ENCODE data around the gene PRDX5. TPM values are rescaled to one million over a fixed set of nuclear protein-coding genes. Genes with fewer than 3 reads are reported as not detected.
A peak's percentile ranks its signal among the peaks of the same experiment; 100 is the strongest.

The PRDX5 gene
- total RNA-seq, 2 experiments from 2014 or later: 177 to 217 TPM

DNA sequence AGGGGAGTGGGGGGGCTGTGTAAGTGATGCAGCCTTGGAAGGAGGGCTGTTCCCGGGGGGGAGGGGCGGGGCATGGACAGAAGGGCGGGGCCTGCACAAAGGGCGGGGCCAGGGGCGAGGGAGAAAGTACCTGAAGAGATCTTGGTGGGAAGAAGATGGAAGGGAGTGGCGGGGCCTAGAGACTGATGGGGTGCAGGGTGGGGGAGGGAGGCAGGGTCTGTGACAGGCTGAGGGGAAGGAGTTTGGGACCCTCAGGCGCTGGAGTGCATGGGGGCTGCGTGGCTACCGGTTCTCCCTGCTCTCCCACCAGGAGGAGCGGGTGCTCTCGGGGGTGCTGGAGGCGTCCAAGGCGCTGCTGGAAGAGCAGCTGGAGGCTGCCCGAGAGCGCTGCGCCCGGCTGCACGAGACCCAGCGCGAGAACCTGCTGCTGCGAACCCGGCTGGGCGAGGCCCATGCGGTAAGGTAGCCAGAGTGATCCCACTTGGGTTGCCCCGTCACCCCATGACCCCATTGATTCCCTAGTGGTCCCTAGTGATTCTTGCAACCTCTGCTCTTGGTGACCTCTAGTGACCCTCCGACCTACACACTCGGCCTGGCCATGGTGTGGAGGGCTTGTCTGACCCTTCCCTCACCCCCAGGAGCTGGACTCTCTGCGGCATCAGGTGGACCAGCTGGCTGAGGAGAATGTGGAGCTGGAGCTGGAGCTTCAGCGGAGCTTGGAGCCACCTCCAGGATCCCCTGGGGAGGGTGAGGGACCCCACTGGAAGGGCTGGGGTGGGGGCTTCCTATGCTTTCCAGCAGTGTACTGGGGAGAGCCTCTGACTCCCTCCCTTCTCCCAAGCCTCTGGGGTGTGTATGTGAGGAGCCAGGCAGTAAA is 25.2 kb downstream of the PRDX5 start:
- H2AFZ ChIP-seq (ENCODE audit: low read length): no peak overlapping the region
- no peaks in the 10 kb centered on the region for H4K20me1 ChIP-seq (ENCODE audit: insufficient read depth, low read length)
- H3K4me1 ChIP-seq (ENCODE audit: insufficient read depth, low read length, poor library complexity, severe bottlenecking): peaks cover 35% of the 10 kb centered on the region
- CTCF ChIA-PET (ENCODE audit: unreplicated experiment): interaction anchor here (1.0 to 1.2 kb wide), 2 partner anchors 25 to 345 kb away, joined by 3 to 12 read pairs; partner anchors contain the start of genes PRDX5 and TRMT112
- no peak for DNase-seq (ENCODE audit: low spot score)
- intact Hi-C loops (cut with micrococcal nuclease; ENCODE audit: unreplicated experiment): loop anchor here (1.0 kb wide), 1 partner anchor 12 kb away; no protein-coding TSS in a partner anchor
- no peaks in the 10 kb centered on the region for H3K9me3 ChIP-seq (ENCODE audit: low read length)
- peaks cover 10% of the 10 kb centered on the region; the same call in 1 of the 2 replicates for H3K79me2 ChIP-seq (ENCODE audit: insufficient read depth, low read depth, low read length)
- no TSS peak for BruUV-seq (replicated peaks)
- no peak overlapping the region for H3K27ac ChIP-seq (ENCODE audit: low read depth, low read length, poor library complexity, severe bottlenecking)
- POLR2A ChIA-PET: interaction anchor here (0.6 to 3.6 kb wide), 2 partner anchors 26 to 158 kb away, joined by 3 to 22 read pairs; partner anchors contain the start of genes PRDX5 and TRMT112
- H3K9me2 ChIP-seq (ENCODE audit: insufficient read depth, low read length): no peaks in the 10 kb centered on the region
- H3K4me2 ChIP-seq (ENCODE audit: low read length): peak overlapping the region; percentile 90; the same call in 1 of the 2 replicates
- peak overlapping the region; percentile 50 for H3K4me3 ChIP-seq (ENCODE audit: low read depth, low read length, poor library complexity, severe bottlenecking)
- TF ChIP-seq, protein P1, sequence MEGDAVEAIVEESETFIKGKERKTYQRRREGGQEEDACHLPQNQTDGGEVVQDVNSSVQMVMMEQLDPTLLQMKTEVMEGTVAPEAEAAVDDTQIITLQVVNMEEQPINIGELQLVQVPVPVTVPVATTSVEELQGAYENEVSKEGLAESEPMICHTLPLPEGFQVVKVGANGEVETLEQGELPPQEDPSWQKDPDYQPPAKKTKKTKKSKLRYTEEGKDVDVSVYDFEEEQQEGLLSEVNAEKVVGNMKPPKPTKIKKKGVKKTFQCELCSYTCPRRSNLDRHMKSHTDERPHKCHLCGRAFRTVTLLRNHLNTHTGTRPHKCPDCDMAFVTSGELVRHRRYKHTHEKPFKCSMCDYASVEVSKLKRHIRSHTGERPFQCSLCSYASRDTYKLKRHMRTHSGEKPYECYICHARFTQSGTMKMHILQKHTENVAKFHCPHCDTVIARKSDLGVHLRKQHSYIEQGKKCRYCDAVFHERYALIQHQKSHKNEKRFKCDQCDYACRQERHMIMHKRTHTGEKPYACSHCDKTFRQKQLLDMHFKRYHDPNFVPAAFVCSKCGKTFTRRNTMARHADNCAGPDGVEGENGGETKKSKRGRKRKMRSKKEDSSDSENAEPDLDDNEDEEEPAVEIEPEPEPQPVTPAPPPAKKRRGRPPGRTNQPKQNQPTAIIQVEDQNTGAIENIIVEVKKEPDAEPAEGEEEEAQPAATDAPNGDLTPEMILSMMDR (conservative IDR thresholded peaks at IDR 0.05; ENCODE audit: low read length): no peak
- TF ChIP-seq EZH2phosphoT487 (IDR thresholded peaks at IDR 0.05; ENCODE audit: borderline replicate concordance, low read depth, low read length): no peak
- H3K36me3 ChIP-seq (ENCODE audit: insufficient read depth, low read length): peaks cover 32% of the 10 kb centered on the region

DNA sequence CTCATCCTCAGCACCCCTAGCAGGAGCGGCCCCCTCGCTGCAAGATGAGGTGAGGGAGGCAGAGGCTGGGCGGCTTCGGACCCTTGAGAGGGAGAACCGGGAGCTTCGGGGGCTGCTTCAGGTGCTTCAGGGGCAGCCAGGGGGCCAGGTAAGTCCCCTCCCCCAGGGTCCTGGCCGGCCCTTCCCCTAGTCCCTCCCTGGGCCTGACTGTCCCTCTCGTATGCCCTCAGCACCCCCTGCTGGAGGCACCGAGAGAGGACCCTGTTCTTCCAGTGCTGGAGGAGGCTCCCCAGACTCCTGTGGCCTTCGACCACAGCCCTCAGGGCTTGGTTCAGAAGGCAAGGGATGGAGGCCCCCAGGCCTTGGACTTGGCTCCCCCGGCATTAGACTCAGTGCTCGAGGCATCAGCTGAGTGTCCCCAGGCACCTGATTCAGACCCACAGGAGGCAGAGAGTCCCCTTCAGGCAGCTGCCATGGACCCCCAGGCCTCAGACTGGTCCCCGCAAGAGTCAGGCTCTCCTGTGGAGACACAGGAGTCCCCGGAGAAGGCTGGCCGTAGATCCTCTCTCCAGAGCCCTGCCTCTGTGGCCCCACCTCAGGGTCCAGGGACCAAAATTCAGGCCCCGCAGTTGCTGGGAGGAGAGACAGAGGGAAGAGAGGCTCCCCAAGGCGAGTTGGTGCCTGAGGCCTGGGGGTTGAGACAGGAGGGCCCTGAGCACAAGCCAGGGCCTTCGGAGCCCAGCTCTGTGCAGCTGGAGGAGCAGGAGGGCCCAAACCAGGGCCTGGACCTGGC is 26.0 kb downstream of the PRDX5 start:
- DNase-seq (ENCODE audit: low spot score): no peak
- H3K9me2 ChIP-seq (ENCODE audit: insufficient read depth, low read length): no peaks in the 10 kb centered on the region
- CTCF ChIA-PET (ENCODE audit: unreplicated experiment): no interaction called here
- intact Hi-C loops (cut with micrococcal nuclease; ENCODE audit: unreplicated experiment): no loop called here
- peaks cover 26% of the 10 kb centered on the region for H3K4me1 ChIP-seq (ENCODE audit: insufficient read depth, low read length, poor library complexity, severe bottlenecking)
- no peak for TF ChIP-seq EZH2phosphoT487 (IDR thresholded peaks at IDR 0.05; ENCODE audit: borderline replicate concordance, low read depth, low read length)
- TF ChIP-seq, protein P1 (conservative IDR thresholded peaks at IDR 0.05; ENCODE audit: low read length): peak; percentile 49
- peaks cover 29% of the 10 kb centered on the region for H3K36me3 ChIP-seq (ENCODE audit: insufficient read depth, low read length)
- POLR2A ChIA-PET: interaction anchor here (0.6 kb wide), 1 partner anchor 159 kb away, joined by 3 read pairs; no protein-coding TSS in a partner anchor
- no TSS peak for BruUV-seq (replicated peaks)
- H3K4me2 ChIP-seq (ENCODE audit: low read length): no peak overlapping the region
- no peak overlapping the region for H2AFZ ChIP-seq (ENCODE audit: low read length)
- no peaks in the 10 kb centered on the region for H4K20me1 ChIP-seq (ENCODE audit: insufficient read depth, low read length)
- no peak overlapping the region for H3K4me3 ChIP-seq (ENCODE audit: low read depth, low read length, poor library complexity, severe bottlenecking)
- H3K79me2 ChIP-seq (ENCODE audit: insufficient read depth, low read depth, low read length): peaks cover 9% of the 10 kb centered on the region; the same call in 1 of the 2 replicates
- no peaks in the 10 kb centered on the region for H3K9me3 ChIP-seq (ENCODE audit: low read length)
- H3K27ac ChIP-seq (ENCODE audit: low read depth, low read length, poor library complexity, severe bottlenecking): no peak overlapping the region
